Glutamatergic neuron (in vitro differentiated cells): Measurements from ENCODE around the gene CPNE7. TPM values are rescaled to one million over a fixed set of nuclear protein-coding genes. Genes with fewer than 3 reads are reported as not detected.

Source experiments
- DNase-seq: peaks from one replicate; pipeline ENCODE4 v3.0.0; 2022
- H3K27ac Mint-ChIP-seq: one replicate; pipeline ENCODE4 v1.8.0; 2020; ENCODE audit warnings: mild to moderate bottlenecking, mixed read lengths, inconsistent platforms; ENCODE audit not compliant: unreplicated experiment
- H3K27me3 Mint-ChIP-seq: one replicate; pipeline ENCODE4 v1.8.0; 2020; ENCODE audit warnings: mild to moderate bottlenecking, moderate library complexity, mixed read lengths, inconsistent platforms; ENCODE audit not compliant: unreplicated experiment
- H3K36me3 Mint-ChIP-seq: one replicate; pipeline ENCODE4 v1.8.0; 2020; ENCODE audit warnings: mild to moderate bottlenecking, mixed read lengths, inconsistent platforms; ENCODE audit not compliant: unreplicated experiment
- H3K4me1 Mint-ChIP-seq: one replicate; pipeline ENCODE4 v1.8.0; 2020; ENCODE audit warnings: mild to moderate bottlenecking, low read depth, mixed read lengths, inconsistent platforms; ENCODE audit not compliant: unreplicated experiment
- H3K4me3 Mint-ChIP-seq: one replicate; pipeline ENCODE4 v1.8.0; 2020; ENCODE audit warnings: mild to moderate bottlenecking, mixed read lengths, inconsistent platforms; ENCODE audit not compliant: unreplicated experiment
- H3K9me3 Mint-ChIP-seq: one replicate; pipeline ENCODE4 v1.8.0; 2020; ENCODE audit warnings: mild to moderate bottlenecking, moderate library complexity, mixed read lengths, inconsistent platforms; ENCODE audit not compliant: unreplicated experiment
- CTCF ChIP-seq: fragments of 200-600 bp; sonication (generic); IDR thresholded peaks from one replicate; pipeline ENCODE4 v1.5.0; 2021; ENCODE audit not compliant: partially characterized antibody, unreplicated experiment
- total RNA-seq: library from RNA; stranded (reverse); fragmentation: NEBNext Ultra II Directional; extraction: Animal tissue kit (Norgen Biotek cat#: 25700); gene quantifications from one replicate; pipeline ENCODE4 v1.2.1, GENCODE V29; 2021; ENCODE audit not compliant: unreplicated experiment

The CPNE7 gene
- total RNA-seq, 1 donor from 2014 or later = 17.8 TPM

- H3K9me3 Mint-ChIP-seq = peaks cover 2% of the 10 kb centered on the region
- peak overlapping the region; percentile 46 for H3K4me3 Mint-ChIP-seq
- no peak for DNase-seq
- H3K27ac Mint-ChIP-seq = no peak overlapping the region
- no peaks in the 10 kb centered on the region for H3K36me3 Mint-ChIP-seq
- no peak for TF ChIP-seq CTCF
- H3K4me1 Mint-ChIP-seq = no peaks in the 10 kb centered on the region
- peaks cover 5% of the 10 kb centered on the region for H3K27me3 Mint-ChIP-seq
Measured at GRCh38 chr16:89534252-89534756, 41.3 kb upstream of the CPNE7 start.

- no peak for TF ChIP-seq CTCF
- H3K9me3 Mint-ChIP-seq = peaks cover 2% of the 10 kb centered on the region
- no peak overlapping the region for H3K27ac Mint-ChIP-seq
- no peak overlapping the region for H3K4me3 Mint-ChIP-seq
- no peaks in the 10 kb centered on the region for H3K4me1 Mint-ChIP-seq
- no peak for DNase-seq
- no peaks in the 10 kb centered on the region for H3K36me3 Mint-ChIP-seq
- H3K27me3 Mint-ChIP-seq = peaks cover 7% of the 10 kb centered on the region
Measured at GRCh38 chr16:89536371-89536770, 39.2 kb upstream of the CPNE7 start.

- no peaks in the 10 kb centered on the region for H3K4me1 Mint-ChIP-seq
- no peak for TF ChIP-seq CTCF
- DNase-seq = no peak
- peaks cover 9% of the 10 kb centered on the region for H3K27me3 Mint-ChIP-seq
- peaks cover 2% of the 10 kb centered on the region for H3K9me3 Mint-ChIP-seq
- H3K4me3 Mint-ChIP-seq = no peak overlapping the region
- no peaks in the 10 kb centered on the region for H3K36me3 Mint-ChIP-seq
- H3K27ac Mint-ChIP-seq = no peak overlapping the region
Measured at GRCh38 chr16:89536886-89537548, 38.5 kb upstream of the CPNE7 start.

- no peak for DNase-seq
- Mint-ChIP-seq H3K4me3 (no peak overlapping the region), H3K27me3 (peaks cover 7% of the 10 kb centered on the region), H3K4me1 (no peaks in the 10 kb centered on the region), H3K27ac (no peak overlapping the region), H3K36me3 (no peaks in the 10 kb centered on the region), H3K9me3 (peaks cover 2% of the 10 kb centered on the region)
- no peak for TF ChIP-seq CTCF
Measured at GRCh38 chr16:89537549-89537925, 38.0 kb upstream of the CPNE7 start.

- Mint-ChIP-seq H3K4me3 (no peak overlapping the region), H3K36me3 (no peaks in the 10 kb centered on the region), H3K27ac (no peak overlapping the region), H3K27me3 (peaks cover 7% of the 10 kb centered on the region), H3K4me1 (no peaks in the 10 kb centered on the region), H3K9me3 (peaks cover 2% of the 10 kb centered on the region)
- DNase-seq = no peak
- no peak for TF ChIP-seq CTCF
Measured at GRCh38 chr16:89538286-89538685, 37.3 kb upstream of the CPNE7 start.
